Hepatic stellate cell (primary cell): ENCODE data around the gene MRPS24.

Experiments
- DNase-seq: peaks from one replicate; pipeline ENCODE4 v3.0.0; 2011; ENCODE audit warnings: low spot score

Gene MRPS24

GRCh38 chr7:43877968-43878864 lies 8.9 kb upstream of the MRPS24 start:
- DNase-seq, result no peak

- no peak for DNase-seq
Observed at GRCh38 chr7:43876976-43877745, 7.8 kb upstream of the MRPS24 start.

GRCh38 chr7:43876241-43876640 lies 6.9 kb upstream of the MRPS24 start:
- DNase-seq, result no peak

- peak; percentile 73 for DNase-seq
Observed at GRCh38 chr7:43873300-43873699, 4.0 kb upstream of the MRPS24 start.

GRCh38 chr7:43872406-43873110 lies 3.2 kb upstream of the MRPS24 start:
- DNase-seq, result peak; percentile 91

- DNase-seq, result no peak
Observed at GRCh38 chr7:43871064-43871463, 1.7 kb upstream of the MRPS24 start.

GRCh38 chr7:43870316-43870715 lies 999 bp upstream of the MRPS24 start:
- no peak for DNase-seq

GRCh38 chr7:43869867-43870240 lies 537 bp upstream of the MRPS24 start:
- peak; percentile 90 for DNase-seq

- DNase-seq, result no peak
Observed at GRCh38 chr7:43868681-43869005, 674 bp downstream of the MRPS24 start.

- no peak for DNase-seq
Observed at GRCh38 chr7:43868181-43868580, 1.1 kb downstream of the MRPS24 start.

- DNase-seq, result no peak
Observed at GRCh38 chr7:43865277-43865676, 4.0 kb downstream of the MRPS24 start.

- DNase-seq, result no peak
Observed at GRCh38 chr7:43864126-43864525, 5.2 kb downstream of the MRPS24 start.

- no peak for DNase-seq
Observed at GRCh38 chr7:43856996-43857395, 12.3 kb downstream of the MRPS24 start.

GRCh38 chr7:43856316-43856715 lies 13.0 kb downstream of the MRPS24 start:
- DNase-seq, result no peak

- no peak for DNase-seq
Observed at GRCh38 chr7:43855176-43855575, 14.1 kb downstream of the MRPS24 start.

- DNase-seq, result no peak
Observed at GRCh38 chr7:43851805-43852204, 17.5 kb downstream of the MRPS24 start.

GRCh38 chr7:43850348-43851116 lies 18.8 kb downstream of the MRPS24 start:
- DNase-seq, result no peak

GRCh38 chr7:43849047-43849446 lies 20.3 kb downstream of the MRPS24 start:
- no peak for DNase-seq

- no peak for DNase-seq
Observed at GRCh38 chr7:43847496-43847895, 21.8 kb downstream of the MRPS24 start.

- no peak for DNase-seq
Observed at GRCh38 chr7:43844662-43845061, 24.7 kb downstream of the MRPS24 start.

GRCh38 chr7:43844257-43844656 lies 25.1 kb downstream of the MRPS24 start:
- DNase-seq, result no peak

GRCh38 chr7:43843296-43843695 lies 26.0 kb downstream of the MRPS24 start:
- DNase-seq, result no peak
